ENCODE measurements around the gene BMP8A.
"Not testable (repeated sequence)": the region's sequence is repeated elsewhere in the genome, so short reads cannot be mapped to it uniquely, and the experiment has no call there.

The BMP8A gene

GRCh38 chr1:39491146-39491921 lies at the start of gene BMP8A:
TSS of gene BMP8A (plus strand) at chr1:39491636. CDS start at chr1:39491992, 356 bp downstream.
- DNase-seq, result peak; percentile 85

- DNase-seq, result no peak
These were observed 49.6 kb upstream of the BMP8A start for GRCh38 chr1:39441797-39442196.

GRCh38 chr1:39445573-39445972 lies 45.9 kb upstream of the BMP8A start:
- no peak for DNase-seq

- DNase-seq, result no peak
These were observed 44.4 kb upstream of the BMP8A start for GRCh38 chr1:39446986-39447567.

GRCh38 chr1:39450041-39450440 lies 41.4 kb upstream of the BMP8A start:
- DNase-seq, result not testable (repeated sequence)

- DNase-seq, result no peak
These were observed 40.4 kb upstream of the BMP8A start for GRCh38 chr1:39450956-39451606.

GRCh38 chr1:39452081-39452480 lies 39.4 kb upstream of the BMP8A start:
- DNase-seq, result no peak

GRCh38 chr1:39452540-39452939 lies 38.9 kb upstream of the BMP8A start:
- no peak for DNase-seq

GRCh38 chr1:39453603-39454002 lies 37.8 kb upstream of the BMP8A start:
- DNase-seq, result no peak

- DNase-seq, result no peak
These were observed 32.4 kb upstream of the BMP8A start for GRCh38 chr1:39458991-39459390.

GRCh38 chr1:39462074-39462473 lies 29.4 kb upstream of the BMP8A start:
- DNase-seq, result no peak

GRCh38 chr1:39466413-39467107 lies 24.9 kb upstream of the BMP8A start:
- no peak for DNase-seq

GRCh38 chr1:39467108-39467720 lies 24.2 kb upstream of the BMP8A start:
- DNase-seq, result not testable (repeated sequence)

- DNase-seq, result no peak
These were observed 22.3 kb upstream of the BMP8A start for GRCh38 chr1:39469150-39469549.

- no peak for DNase-seq
These were observed 21.4 kb upstream of the BMP8A start for GRCh38 chr1:39470040-39470439.

GRCh38 chr1:39472826-39473225 lies 18.6 kb upstream of the BMP8A start:
- no peak for DNase-seq

GRCh38 chr1:39473324-39473723 lies 18.1 kb upstream of the BMP8A start:
- DNase-seq, result no peak

GRCh38 chr1:39474810-39475209 lies 16.6 kb upstream of the BMP8A start:
- DNase-seq, result no peak

- not testable (repeated sequence) for DNase-seq
These were observed 15.9 kb upstream of the BMP8A start for GRCh38 chr1:39475551-39475950.

GRCh38 chr1:39478126-39478915 lies 13.1 kb upstream of the BMP8A start:
- no peak for DNase-seq

GRCh38 chr1:39481289-39481688 lies 10.1 kb upstream of the BMP8A start:
- DNase-seq, result no peak

GRCh38 chr1:39483276-39483675 lies 8.2 kb upstream of the BMP8A start:
- no peak for DNase-seq
